GM04503 (cell line): Measurements from ENCODE around the gene MRGPRF.

Experiments used
- DNase-seq: peaks from one replicate; pipeline ENCODE4 v3.0.0-alpha.2; 2012; ENCODE audit warnings: low read depth

The MRGPRF gene

GRCh38 chr11:69022260-69022659 is 9.2 kb upstream of the MRGPRF start:
- no peak for DNase-seq

GRCh38 chr11:69018924-69019323 is 5.9 kb upstream of the MRGPRF start:
- peak; percentile 68 for DNase-seq

- no peak for DNase-seq
Measured at GRCh38 chr11:69017951-69018350, 4.9 kb upstream of the MRGPRF start.

- DNase-seq = no peak
Measured at GRCh38 chr11:69014898-69015549, 2.0 kb upstream of the MRGPRF start.

- no peak for DNase-seq
Measured at GRCh38 chr11:69014084-69014851, 1.2 kb upstream of the MRGPRF start.

GRCh38 chr11:69012092-69013008 is 696 bp downstream of the MRGPRF start:
- DNase-seq = no peak

- DNase-seq = no peak
Measured at GRCh38 chr11:69011624-69012091, 1.4 kb downstream of the MRGPRF start.

GRCh38 chr11:69010964-69011623 is 2.0 kb downstream of the MRGPRF start:
- no peak for DNase-seq

GRCh38 chr11:69010361-69010891 is 2.6 kb downstream of the MRGPRF start:
- DNase-seq = no peak

- no peak for DNase-seq
Measured at GRCh38 chr11:69009441-69010211, 3.4 kb downstream of the MRGPRF start.

- peak; percentile 87 for DNase-seq
Measured at GRCh38 chr11:69008737-69009440, 4.2 kb downstream of the MRGPRF start.

- no peak for DNase-seq
Measured at GRCh38 chr11:69007975-69008381, 5.1 kb downstream of the MRGPRF start.

GRCh38 chr11:69006816-69007215 is 6.2 kb downstream of the MRGPRF start:
- DNase-seq = no peak

- no peak for DNase-seq
Measured at GRCh38 chr11:69005631-69006368, 7.2 kb downstream of the MRGPRF start.

- DNase-seq = no peak
Measured at GRCh38 chr11:69005183-69005630, 7.8 kb downstream of the MRGPRF start.

- DNase-seq = no peak
Measured at GRCh38 chr11:69004411-69005182, 8.4 kb downstream of the MRGPRF start.

- no peak for DNase-seq
Measured at GRCh38 chr11:69003866-69004367, 9.1 kb downstream of the MRGPRF start.

- no peak for DNase-seq
Measured at GRCh38 chr11:69003301-69003865, 9.7 kb downstream of the MRGPRF start.
